Astrocyte of the spinal cord (primary cell): ENCODE results near the gene ATXN7.

Experiments used
- DNase-seq: peaks from one replicate; pipeline ENCODE4 v3.0.0; 2011; ENCODE audit warnings: low read depth, low spot score
- H3K4me3 ChIP-seq: 2 replicates; pipeline ENCODE4 v1.5.1; 2011; ENCODE audit warnings: low read depth, mild to moderate bottlenecking, low read length, moderate library complexity
- in situ Hi-C: cut with HindIII; loops from 2 replicates; pipeline ENCODE4 v1.10.0; 2017; ENCODE audit warnings: low sequenced_read_pairs
- TF ChIP-seq, protein P1 (sequence below): IDR thresholded peaks from 2 replicates; pipeline ENCODE4 v1.5.1; 2012; ENCODE audit warnings: low read depth, mild to moderate bottlenecking, low read length, inconsistent platforms

The ATXN7 gene

DNA sequence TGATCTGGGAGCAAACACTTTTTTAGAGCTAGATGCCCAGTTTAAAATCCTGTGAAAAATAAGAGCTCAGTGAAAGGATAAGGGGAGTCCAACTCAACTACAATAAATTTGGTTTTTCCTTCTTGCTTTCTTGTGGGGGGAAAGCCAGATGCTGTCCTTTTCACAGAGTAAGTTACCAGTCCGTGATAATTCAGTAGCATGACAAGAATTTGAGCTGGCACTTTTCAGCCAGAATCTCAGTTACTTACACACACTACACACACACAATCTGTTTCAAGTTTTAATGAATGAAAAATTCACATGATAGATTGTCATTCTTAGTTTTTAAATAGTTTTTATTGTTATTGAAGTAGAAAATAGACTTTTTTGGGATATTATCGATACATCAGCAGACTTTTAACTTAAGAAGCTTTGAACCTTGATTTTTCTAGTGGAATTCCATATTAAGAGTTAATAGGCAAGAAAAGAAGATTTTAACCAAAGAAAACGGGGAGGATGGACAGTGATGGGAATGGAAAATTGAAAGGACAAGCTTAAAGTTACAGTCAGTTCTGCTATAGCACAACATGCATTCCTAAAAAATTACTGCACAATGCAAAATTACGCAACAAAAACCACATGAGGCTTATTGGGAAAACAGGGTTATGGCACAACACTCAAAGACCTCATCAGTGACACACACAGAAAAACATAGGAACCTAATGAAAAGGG lies 112.6 kb downstream of the ATXN7 start:
- TF ChIP-seq, protein P1, sequence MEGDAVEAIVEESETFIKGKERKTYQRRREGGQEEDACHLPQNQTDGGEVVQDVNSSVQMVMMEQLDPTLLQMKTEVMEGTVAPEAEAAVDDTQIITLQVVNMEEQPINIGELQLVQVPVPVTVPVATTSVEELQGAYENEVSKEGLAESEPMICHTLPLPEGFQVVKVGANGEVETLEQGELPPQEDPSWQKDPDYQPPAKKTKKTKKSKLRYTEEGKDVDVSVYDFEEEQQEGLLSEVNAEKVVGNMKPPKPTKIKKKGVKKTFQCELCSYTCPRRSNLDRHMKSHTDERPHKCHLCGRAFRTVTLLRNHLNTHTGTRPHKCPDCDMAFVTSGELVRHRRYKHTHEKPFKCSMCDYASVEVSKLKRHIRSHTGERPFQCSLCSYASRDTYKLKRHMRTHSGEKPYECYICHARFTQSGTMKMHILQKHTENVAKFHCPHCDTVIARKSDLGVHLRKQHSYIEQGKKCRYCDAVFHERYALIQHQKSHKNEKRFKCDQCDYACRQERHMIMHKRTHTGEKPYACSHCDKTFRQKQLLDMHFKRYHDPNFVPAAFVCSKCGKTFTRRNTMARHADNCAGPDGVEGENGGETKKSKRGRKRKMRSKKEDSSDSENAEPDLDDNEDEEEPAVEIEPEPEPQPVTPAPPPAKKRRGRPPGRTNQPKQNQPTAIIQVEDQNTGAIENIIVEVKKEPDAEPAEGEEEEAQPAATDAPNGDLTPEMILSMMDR = no peak
- in situ Hi-C loops = no loop called here
- DNase-seq = peak; percentile 92
- no peak overlapping the region for H3K4me3 ChIP-seq

DNA sequence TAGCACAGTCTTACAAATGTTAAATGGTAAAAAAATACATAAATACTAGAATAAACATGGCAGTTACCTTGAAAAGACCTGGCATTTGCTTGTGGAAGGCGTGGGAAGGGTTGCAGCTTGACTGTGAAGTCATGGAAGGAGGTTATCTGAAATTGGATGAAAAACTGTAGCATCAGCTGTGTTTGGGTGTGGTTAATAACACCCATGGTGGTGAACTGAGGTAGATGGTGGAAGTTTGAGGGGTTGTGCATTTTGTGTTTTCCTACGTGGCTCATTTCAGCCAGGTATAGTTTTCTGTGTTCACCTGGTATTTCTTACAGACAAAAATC lies 113.2 kb downstream of the ATXN7 start:
- H3K4me3 ChIP-seq = no peak overlapping the region
- TF ChIP-seq, protein P1 = no peak
- in situ Hi-C loops = no loop called here
- no peak for DNase-seq

DNA sequence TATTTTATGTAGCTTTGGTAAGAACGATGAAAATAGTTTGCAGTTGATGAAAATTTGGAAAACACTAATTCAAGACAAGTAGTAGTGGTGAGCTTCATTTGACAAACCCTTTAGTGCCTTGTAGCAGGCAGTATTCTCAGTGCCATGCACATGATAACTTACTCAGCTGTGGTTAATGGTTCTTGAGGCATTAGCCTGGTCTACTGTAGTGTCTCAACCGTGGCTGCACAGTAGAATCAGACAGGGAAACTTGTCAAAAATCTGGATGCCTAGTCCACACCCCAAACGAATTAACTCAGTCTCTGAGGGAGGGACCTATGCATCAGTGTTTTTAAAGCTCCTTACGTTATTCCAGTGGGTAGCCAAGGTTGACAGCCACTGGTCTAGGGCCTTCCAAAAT lies 114.2 kb downstream of the ATXN7 start:
- TF ChIP-seq, protein P1 = no peak
- no peak overlapping the region for H3K4me3 ChIP-seq
- no peak for DNase-seq
- in situ Hi-C loops = no loop called here

GRCh38 chr3:63979093-63979885 lies 115.6 kb downstream of the ATXN7 start:
- H3K4me3 ChIP-seq = no peak overlapping the region
- in situ Hi-C loops = no loop called here
- TF ChIP-seq, protein P1 = no peak
- no peak for DNase-seq

DNA sequence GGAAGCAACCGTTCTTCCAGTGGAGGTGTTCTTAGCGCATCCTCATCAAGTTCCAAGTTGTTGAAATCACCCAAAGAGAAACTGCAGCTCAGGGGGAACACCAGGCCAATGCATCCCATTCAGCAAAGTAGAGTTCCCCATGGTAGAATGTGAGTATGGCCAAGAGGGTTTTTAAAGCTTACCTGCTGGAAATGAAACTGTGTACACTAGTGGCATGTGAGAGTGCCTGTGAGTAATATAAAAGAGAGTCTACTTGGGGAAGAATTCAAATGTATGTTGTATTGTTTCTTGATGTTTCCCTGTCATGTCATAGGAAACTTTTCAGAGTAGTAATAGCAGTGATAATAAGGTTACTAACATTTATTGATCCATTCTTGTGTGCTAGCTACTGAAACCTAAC lies 116.4 kb downstream of the ATXN7 start:
- no peak for DNase-seq
- TF ChIP-seq, protein P1 = no peak
- in situ Hi-C loops = no loop called here
- H3K4me3 ChIP-seq = no peak overlapping the region

- no peak overlapping the region for H3K4me3 ChIP-seq
- in situ Hi-C loops = no loop called here
- DNase-seq = no peak
- TF ChIP-seq, protein P1 = no peak
Observed at GRCh38 chr3:63980830-63981498, 117.3 kb downstream of the ATXN7 start.
